GM21529 (cell line): ENCODE results near the gene ABCC3.

Experiments used
- ATAC-seq: cut with Tn5 transposase; IDR thresholded peaks from one replicate; pipeline ENCODE4 v1.9.1; 2021; ENCODE audit not compliant: unreplicated experiment

The ABCC3 gene

GRCh38 chr17:50682441-50682840 is 47.8 kb downstream of the ABCC3 start:
- ATAC-seq, result no peak

DNA sequence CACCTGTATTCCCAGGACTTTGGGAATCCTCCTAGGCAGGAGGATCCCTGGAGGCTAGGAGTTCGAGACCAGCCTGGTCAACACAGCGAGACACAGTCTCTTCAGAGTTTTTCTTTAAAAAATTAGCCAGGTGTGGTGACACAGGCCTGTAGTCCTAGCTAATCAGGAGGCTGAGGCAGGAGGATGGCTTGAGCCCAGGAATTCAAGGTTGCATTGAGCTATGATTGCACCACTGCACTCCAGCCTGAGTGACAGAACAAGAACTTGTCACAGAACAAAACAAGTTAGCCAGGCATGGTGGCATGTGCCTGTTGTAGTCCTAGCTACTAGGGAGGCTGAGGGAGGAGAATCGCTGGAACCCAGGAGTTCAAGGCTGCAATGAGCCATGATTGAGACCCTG is 48.3 kb downstream of the ABCC3 start:
- no peak for ATAC-seq

DNA sequence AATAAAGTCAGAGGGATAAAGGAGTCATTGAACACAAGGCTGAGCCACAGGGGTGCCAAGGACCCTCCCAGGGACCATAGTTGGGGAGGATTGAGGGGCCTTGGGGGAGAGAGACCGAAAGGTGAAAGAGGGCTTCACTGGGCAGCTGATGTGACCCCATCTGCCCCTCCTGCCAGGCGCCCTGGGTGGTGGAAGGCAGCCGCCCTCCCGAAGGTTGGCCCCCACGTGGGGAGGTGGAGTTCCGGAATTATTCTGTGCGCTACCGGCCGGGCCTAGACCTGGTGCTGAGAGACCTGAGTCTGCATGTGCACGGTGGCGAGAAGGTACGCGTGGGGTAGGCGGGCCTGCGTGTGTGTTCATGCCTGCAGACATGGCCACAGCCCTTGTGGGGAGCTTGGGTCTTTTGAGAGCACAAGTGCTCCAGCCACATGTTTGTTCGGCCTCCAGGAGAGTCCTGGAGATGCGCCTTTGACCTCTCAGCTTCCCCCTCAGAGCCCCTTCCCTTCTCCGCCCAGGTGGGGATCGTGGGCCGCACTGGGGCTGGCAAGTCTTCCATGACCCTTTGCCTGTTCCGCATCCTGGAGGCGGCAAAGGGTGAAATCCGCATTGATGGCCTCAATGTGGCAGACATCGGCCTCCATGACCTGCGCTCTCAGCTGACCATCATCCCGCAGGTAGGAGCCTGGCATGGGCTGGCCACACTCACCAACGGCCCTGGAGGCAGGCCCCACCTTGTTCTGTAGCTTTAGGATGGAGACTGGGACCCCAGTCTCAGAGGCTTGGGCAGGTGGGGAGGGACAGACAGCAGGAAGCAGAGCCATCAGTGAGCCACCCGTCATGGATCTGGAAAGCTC is 49.0 kb downstream of the ABCC3 start:
- no peak for ATAC-seq

- ATAC-seq, result no peak
Observed at GRCh38 chr17:50684288-50684611, 49.6 kb downstream of the ABCC3 start.

DNA sequence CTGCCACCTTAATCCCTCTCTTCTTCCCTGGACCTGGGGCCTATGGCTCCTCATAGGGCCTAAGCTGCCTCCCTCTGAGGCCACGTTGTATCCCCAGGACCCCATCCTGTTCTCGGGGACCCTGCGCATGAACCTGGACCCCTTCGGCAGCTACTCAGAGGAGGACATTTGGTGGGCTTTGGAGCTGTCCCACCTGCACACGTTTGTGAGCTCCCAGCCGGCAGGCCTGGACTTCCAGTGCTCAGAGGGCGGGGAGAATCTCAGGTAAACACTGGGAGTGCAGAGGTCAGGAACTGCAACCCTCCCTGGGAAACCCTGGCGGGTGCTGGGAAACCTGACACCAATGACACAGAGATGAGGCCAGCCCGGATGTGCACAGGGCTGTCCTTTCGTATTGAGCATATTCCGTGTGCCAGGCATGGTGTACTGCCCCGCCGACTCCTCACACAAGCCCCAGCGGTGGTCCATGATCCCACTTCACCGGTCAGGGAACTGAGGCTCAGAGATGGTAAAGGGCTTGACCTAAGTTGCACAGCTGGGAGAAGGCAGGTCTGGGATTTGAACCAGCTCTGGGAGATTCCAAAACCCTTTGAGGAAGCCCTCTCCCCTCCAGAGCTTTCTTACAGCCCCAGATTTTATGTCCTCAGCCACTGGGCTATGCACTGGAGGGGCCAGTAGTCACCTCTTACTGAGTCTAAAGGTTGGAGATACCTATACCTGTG is 50.1 kb downstream of the ABCC3 start:
- no peak for ATAC-seq

DNA sequence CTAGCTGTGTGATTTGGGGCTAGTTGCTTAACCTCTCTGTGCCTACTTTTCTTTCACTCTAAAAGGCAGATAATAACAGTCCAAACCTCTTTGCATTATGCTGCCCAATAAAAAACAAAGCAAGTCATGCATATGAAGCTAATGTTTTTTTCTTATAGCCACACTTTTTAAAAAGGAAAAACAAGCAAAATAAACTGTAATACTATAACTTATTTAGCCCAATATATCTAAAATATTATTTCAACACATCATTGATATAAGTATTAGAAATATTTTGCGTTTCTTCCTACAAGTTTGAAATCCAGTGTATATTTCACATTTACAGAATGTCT is 50.6 kb downstream of the ABCC3 start:
- no peak for ATAC-seq

DNA sequence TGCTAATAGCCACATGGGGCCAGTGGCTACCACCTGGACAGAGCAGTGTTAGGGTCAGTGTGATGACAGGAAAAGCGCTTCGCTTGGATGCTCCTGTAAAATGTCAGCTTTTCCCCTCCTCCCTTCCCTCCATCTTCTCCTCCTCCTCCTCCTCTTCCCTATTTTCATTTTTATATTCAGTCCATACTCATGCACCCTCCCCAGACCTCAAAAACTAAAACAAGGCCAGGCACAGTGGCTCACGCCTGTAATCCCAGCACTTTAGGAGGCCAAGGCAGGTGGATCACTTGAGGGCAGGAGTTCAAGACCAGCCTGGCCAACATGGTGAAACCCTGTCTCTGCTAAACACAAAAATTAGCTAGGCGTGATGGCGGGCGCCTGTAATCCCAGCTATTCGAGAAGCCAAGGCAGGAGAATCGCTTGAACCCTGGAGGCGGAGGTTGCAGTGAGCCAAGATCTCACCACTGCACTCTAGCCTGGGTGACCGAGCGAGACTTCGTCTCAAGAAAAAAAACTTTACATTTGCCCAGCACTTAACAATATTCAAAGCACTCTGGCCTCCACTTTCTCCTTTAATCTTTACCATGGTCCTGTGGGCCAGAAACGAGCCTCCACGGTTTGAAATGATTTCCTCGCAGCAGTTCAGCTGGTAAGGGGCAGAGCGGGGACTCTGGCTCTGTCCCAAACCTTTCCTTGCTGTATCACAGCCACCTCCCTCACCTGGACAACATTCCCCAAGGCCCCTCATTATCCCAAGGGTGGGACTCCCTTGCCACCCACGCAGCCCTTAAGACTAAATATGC is 51.2 kb downstream of the ABCC3 start:
- no peak for ATAC-seq

DNA sequence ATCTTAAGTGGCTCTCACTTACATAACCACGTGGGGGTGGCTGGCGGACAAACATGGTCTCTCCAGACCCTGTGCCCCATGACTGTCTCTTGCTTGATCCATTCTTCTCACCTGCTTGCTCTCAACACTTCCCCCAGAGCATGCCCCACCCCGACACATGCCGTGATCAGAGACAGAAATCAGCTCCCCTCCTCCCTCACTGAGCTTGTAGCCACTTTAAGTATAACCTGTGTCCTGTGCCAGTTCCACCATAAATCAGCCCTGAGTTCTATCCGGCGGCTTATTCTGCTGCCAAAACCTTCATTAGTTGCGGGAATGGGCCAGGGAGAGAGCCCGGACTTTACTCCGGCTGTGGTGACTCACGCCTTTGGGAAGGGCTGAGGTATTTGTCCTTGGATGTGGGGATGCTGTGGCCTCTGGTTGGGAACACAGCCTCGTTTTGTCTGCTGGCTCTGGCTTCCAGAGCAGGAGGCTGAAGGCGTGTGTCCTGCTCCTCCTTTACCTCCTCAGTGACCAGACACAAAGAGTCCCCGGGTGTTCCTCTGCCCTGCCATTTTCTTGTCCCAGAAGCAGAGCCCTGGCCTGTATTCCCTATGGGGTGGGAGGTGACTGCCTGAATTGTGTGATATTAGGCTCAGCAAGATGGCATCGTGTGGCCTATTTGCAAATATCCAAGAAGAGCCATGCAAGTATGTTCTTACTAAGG is 52.0 kb downstream of the ABCC3 start:
- no peak for ATAC-seq

DNA sequence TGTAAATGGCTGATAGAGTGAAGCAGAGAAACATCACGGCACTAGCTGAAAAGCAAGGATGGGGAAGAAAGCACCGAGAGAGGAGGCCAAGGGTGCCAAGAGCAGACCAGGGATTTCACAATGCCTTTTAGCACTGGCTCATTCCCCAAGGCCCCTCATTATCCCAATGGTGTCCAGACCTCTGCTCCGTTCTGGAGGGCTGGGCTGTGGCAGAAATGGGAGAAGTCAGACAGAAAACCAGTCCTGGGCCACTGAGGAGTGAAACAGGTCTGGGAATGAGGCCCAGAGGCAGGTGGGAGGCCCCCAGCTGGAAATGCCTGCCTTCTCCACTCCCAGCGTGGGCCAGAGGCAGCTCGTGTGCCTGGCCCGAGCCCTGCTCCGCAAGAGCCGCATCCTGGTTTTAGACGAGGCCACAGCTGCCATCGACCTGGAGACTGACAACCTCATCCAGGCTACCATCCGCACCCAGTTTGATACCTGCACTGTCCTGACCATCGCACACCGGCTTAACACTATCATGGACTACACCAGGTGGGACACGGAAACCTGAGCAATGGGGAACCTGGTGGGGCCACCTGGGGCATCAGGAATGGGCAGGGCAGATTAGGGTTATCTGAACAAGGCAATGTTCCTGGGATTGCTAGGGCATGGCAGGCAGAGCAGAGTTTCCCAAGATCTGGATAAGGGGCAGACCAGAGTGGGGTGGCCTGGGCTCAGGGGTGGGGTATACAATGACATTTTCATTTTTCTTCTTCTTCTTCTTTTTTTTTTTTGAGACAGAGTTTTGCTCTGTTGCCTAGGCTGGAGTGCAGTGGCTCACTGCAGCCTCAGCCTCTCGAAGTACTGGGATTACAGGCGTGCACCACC is 52.8 kb downstream of the ABCC3 start:
- ATAC-seq, result no peak

GRCh38 chr17:50688245-50688644 is 53.6 kb downstream of the ABCC3 start:
- no peak for ATAC-seq

- ATAC-seq, result no peak
Observed at GRCh38 chr17:50689251-50689650, 54.6 kb downstream of the ABCC3 start.

DNA sequence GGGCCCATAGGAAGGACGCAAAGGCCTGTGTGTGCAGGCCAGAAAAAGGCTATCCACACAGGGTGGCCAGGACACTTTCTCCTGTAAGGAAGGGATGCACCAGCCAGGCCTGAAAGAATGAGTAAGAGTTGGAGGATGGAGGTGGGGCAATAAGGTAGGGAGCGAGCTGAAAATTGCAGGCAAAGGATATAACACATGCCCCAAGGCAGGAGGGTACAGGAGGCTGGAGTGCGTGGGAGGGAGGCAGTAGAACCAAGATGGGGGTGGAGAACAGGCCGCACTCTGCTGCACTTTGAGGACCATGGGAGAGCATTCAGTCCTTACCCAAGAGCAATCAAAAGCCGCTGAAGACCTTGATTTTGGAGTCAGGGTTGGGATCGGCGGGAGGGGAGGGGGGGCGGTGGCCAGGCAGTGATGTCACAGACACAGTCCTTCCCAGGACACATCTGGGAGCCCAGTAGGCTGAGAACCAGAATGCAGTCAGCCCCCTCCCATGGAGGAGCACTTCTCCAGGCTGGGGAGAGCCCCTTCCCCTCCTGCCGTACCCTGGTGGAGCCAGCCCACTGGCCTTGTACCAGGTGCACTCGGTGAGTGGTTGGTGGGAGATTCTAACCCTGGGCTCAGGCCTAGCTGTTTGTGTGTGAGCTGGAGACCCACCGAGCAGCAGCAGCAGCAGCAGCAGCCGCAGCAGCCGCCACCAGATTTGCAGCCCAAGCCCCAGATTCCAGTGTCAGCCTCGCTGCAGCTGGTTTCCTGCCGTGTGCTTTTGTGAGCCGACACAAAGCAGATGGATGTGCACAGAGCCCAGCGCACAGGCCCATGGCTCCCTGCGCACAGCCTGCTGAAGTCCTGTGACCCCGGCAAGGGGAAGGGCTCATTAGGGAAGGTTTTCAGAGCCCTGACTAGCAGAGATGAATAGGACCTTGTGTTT is 55.5 kb downstream of the ABCC3 start:
- ATAC-seq, result no peak

DNA sequence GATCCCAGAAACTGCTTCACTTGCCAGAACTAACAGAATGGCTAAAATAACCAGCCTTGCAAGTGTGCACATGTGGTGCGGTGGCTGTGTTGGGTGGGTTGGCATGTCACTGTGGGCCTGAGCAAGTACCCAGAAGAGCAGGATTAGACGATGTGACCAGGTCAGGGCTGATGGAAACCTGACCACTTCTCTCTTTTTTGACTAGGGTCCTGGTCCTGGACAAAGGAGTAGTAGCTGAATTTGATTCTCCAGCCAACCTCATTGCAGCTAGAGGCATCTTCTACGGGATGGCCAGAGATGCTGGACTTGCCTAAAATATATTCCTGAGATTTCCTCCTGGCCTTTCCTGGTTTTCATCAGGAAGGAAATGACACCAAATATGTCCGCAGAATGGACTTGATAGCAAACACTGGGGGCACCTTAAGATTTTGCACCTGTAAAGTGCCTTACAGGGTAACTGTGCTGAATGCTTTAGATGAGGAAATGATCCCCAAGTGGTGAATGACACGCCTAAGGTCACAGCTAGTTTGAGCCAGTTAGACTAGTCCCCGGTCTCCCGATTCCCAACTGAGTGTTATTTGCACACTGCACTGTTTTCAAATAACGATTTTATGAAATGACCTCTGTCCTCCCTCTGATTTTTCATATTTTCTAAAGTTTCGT is 56.3 kb downstream of the ABCC3 start:
- ATAC-seq, result no peak

GRCh38 chr17:50691550-50692447 is 57.1 kb downstream of the ABCC3 start:
- ATAC-seq, result no peak

DNA sequence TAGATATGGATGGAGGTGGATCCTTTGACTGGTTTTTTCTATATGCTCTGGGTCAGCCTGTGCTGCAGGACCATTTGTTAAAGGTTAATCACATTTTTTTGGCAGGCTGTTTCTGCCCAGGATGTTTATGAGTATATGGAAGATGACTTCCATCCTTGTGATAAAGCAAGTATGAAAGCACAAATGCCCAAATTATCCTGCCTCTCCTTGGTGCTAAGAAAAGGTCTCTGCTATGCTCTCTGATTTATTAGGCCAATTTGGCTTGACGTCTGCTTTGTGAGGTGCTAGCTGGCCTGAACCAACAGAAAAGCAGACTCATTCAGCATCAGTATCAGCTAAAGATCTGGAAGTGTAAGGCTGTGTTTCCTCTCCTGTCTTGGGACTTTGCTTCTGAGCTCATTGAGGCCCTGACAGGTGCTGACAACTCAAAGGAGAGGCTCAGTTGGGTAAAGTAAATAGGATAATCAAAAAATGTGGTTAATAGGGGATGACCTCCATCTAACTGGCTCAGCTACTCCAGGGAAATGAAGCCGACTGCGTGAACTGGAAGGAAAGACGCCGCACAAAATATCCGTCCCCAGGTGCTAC is 57.9 kb downstream of the ABCC3 start:
- ATAC-seq, result no peak

- ATAC-seq, result no peak
Observed at GRCh38 chr17:50693036-50693682, 58.5 kb downstream of the ABCC3 start.

DNA sequence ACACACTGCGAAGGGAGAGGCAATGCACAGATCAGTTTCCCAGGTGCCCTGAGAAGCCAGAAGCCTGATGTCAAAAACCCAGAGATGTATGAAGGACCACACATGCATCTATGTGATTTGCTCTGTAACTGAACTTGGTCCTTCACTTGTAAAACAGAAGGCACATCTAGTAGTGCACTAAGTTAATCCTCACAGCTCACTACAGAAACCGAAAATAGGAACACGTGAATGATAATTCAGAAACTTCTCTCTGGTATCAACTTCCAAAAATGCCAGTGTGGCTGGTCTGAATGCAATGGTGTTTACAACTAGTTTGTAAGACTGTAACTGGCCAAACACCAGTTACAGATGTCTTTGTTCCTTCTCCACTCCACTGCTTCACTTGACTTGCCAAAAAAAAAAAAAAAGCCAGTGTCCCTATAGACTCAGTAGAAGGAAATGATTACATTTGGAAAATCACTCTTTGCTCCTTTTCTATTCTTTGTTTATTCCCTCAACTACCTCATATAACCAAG is 61.7 kb downstream of the ABCC3 start:
- ATAC-seq, result no peak
